OCI-LY3 (cell line): ENCODE data around the gene TEX55.
"Not testable (repeated sequence)": the region's sequence is repeated elsewhere in the genome, so short reads cannot be mapped to it uniquely, and the experiment has no call there.

Experiments
- H2AFZ ChIP-seq: fragments of 200-600, 300-600 bp; shearing (Covaris generic); 2 replicates; pipeline ENCODE4 v1.6.0; 2014; ENCODE audit warnings: antibody characterized with exemption, low read depth, low read length
- H3K27ac ChIP-seq: fragments of 200-600, 300-600 bp; sonication (generic); 2 replicates; pipeline ENCODE4 v1.5.1; 2014; ENCODE audit warnings: mild to moderate bottlenecking, low read length, moderate library complexity, mixed read lengths
- H3K27me3 ChIP-seq: fragments of 200-600, 300-600 bp; sonication (generic); 2 replicates; pipeline ENCODE4 v1.6.1; 2014; ENCODE audit warnings: low read depth, low read length, mixed read lengths
- H3K36me3 ChIP-seq: fragments of 200-600, 300-600 bp; sonication (generic); replicated peaks from 2 replicates; pipeline ENCODE3; 2014; ENCODE audit warnings: low read depth, low read length, mixed read lengths
- H3K4me1 ChIP-seq: fragments of 300-600, 200-600 bp; sonication (generic); 2 replicates; pipeline ENCODE4 v1.6.1; 2014; ENCODE audit warnings: low read length, mixed read lengths
- H3K4me2 ChIP-seq: fragments of 200-600, 300-600 bp; sonication (generic); 2 replicates; pipeline ENCODE4 v1.6.1; 2014; ENCODE audit warnings: low read length, mixed read lengths
- H3K4me3 ChIP-seq: fragments of 300-600, 200-600 bp; sonication (generic); 2 replicates; pipeline ENCODE4 v1.5.1; 2014; ENCODE audit warnings: antibody characterized with exemption, mild to moderate bottlenecking, low read length, moderate library complexity
- H3K79me2 ChIP-seq: fragments of 300-600, 200-600 bp; shearing (Covaris generic); 2 replicates; pipeline ENCODE4 v1.6.1; 2014; ENCODE audit warnings: mild to moderate bottlenecking, low read length, mixed read lengths
- H3K9ac ChIP-seq: fragments of 300-600, 200-600 bp; shearing (Covaris generic); 2 replicates; pipeline ENCODE4 v1.6.0; 2014; ENCODE audit warnings: mild to moderate bottlenecking, low read length, moderate library complexity
- H3K9me3 ChIP-seq: fragments of 200-600, 300-600 bp; shearing (Covaris generic); 2 replicates; pipeline ENCODE4 v1.6.1; 2014; ENCODE audit warnings: low read length, mixed read lengths; ENCODE audit not compliant: insufficient read depth
- H4K20me1 ChIP-seq: fragments of 200-600, 300-600 bp; sonication (generic); 2 replicates; pipeline ENCODE4 v1.6.1; 2016; ENCODE audit warnings: low read length, mixed read lengths; ENCODE audit not compliant: insufficient read depth
- CTCF ChIP-seq: fragments of 200-600, 300-600 bp; sonication (generic); IDR thresholded peaks from 2 replicates; pipeline ENCODE4 v1.5.1; 2014; ENCODE audit warnings: antibody characterized with exemption, low read length, low read depth
- EZH2phosphoT487 ChIP-seq: fragments of 200-600 bp; shearing (Covaris generic); IDR thresholded peaks from 2 replicates; pipeline ENCODE4 v1.6.1; 2018; ENCODE audit warnings: antibody characterized with exemption, mixed run types, low read depth

The TEX55 gene

DNA sequence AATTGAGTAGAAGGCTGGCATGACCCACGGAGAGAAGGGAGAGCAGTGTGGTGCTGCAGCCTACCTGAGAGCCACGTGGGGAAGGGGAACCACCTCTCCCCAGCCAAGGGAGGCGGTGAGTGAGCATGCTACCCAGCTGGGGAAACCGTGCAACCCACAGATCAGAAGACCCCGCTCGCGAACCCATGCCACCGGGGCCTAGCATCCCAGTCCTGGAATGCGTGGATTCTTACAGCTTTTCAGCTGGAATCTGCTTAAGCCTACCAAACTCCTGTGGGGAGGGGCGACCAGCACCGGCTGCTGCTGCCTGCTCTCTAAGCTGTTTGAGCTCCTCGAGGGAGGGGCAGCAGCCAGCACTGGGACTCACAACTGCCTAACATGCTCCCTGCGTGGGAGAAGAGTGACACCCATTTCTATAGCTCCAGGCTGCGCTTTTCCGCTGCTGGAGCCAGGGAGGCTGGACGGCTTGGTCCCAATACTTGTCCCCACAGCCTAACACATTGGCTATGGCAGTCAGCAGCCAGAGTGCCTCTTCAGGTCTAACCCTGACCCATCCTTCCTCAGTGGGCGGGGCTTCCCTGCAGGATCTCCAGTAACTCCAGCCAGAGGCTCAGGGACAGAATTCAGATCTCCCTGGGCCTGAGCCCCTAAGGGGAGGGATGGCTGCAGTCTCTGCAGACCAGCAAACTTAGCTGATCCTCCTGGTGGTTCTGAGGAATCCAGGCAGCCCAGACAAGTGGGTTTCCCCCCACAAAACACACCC is 20.0 kb upstream of the TEX55 start:
- H3K27me3 ChIP-seq: no peaks in the 10 kb centered on the region
- no peaks in the 10 kb centered on the region for H4K20me1 ChIP-seq
- no peak overlapping the region for H3K9ac ChIP-seq
- H3K4me2 ChIP-seq: no peak overlapping the region
- H3K4me1 ChIP-seq: no peaks in the 10 kb centered on the region
- H3K79me2 ChIP-seq: no peaks in the 10 kb centered on the region
- no peak overlapping the region for H3K27ac ChIP-seq
- no peak overlapping the region for H2AFZ ChIP-seq
- H3K4me3 ChIP-seq: no peak overlapping the region
- no peaks in the 10 kb centered on the region for H3K36me3 ChIP-seq
- TF ChIP-seq CTCF (no peak), EZH2phosphoT487 (no peak)
- H3K9me3 ChIP-seq: no peaks in the 10 kb centered on the region

DNA sequence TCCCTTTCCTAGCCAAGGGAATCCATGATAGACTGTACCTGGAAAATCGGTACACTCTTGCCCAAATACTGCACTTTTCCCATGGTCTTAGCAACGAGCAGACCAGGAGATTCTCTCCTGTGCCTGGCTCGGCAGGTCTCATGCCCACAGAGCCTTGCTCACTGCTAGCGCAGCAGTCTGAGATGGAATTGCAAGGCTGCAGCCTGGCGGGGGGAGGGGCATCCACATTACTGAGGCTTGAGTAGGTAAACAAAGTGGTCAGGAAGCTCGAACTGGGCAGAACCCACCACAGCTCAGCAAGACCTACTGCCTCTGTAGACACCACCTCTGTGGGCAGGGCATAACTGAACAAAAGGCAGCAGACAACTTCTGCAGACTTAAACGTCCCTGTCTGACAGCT is 15.7 kb upstream of the TEX55 start:
- H3K36me3 ChIP-seq, H3K27me3 ChIP-seq, H3K79me2 ChIP-seq, H3K27ac ChIP-seq, H3K4me2 ChIP-seq, H4K20me1 ChIP-seq, H3K4me1 ChIP-seq, H3K9ac ChIP-seq, H3K4me3 ChIP-seq, H3K9me3 ChIP-seq, H2AFZ ChIP-seq: not testable (repeated sequence)

DNA sequence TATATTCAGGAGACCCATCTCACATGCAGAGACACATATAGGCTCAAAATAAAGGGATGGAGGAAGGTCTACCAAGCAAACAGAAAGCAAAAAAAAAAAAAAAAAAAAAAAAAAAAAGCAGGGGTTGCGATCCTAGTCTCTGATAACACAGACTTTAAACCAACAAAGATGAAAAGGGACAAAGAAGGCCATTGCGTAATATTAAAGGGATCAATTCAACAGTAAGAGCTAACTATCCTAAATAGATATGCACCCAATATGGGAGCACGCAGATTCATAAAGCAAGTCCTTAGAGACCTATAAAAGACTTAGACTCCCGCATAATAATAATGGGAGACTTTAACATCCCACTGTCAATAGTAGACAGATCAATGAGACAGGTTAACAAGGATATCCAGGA is 13.7 kb upstream of the TEX55 start:
- not testable (repeated sequence) for H3K9ac ChIP-seq, H3K27ac ChIP-seq, H4K20me1 ChIP-seq, H3K36me3 ChIP-seq, H3K4me1 ChIP-seq, H3K27me3 ChIP-seq, H3K4me2 ChIP-seq, H3K9me3 ChIP-seq, H3K4me3 ChIP-seq, H3K79me2 ChIP-seq, H2AFZ ChIP-seq

- not testable (repeated sequence) for H3K27ac ChIP-seq, H3K4me3 ChIP-seq, H3K27me3 ChIP-seq, H3K36me3 ChIP-seq, H3K9me3 ChIP-seq, H3K4me2 ChIP-seq, H3K79me2 ChIP-seq, H2AFZ ChIP-seq, H3K4me1 ChIP-seq, H4K20me1 ChIP-seq, H3K9ac ChIP-seq
These were observed 6.6 kb upstream of the TEX55 start for GRCh38 chr3:119139360-119139759.

GRCh38 chr3:119140466-119140865 is 5.5 kb upstream of the TEX55 start:
- no peak overlapping the region for H3K9ac ChIP-seq
- TF ChIP-seq EZH2phosphoT487 (no peak), CTCF (no peak)

More at GRCh38 chr3:119140466-119140865, 5.5 kb upstream of the TEX55 start:
- Histone ChIP-seq H2AFZ (no peak overlapping the region), H3K9me3 (no peaks in the 10 kb centered on the region), H3K27me3 (no peaks in the 10 kb centered on the region), H3K4me3 (no peak overlapping the region), H3K4me1 (no peaks in the 10 kb centered on the region), H4K20me1 (no peaks in the 10 kb centered on the region), H3K79me2 (no peaks in the 10 kb centered on the region), H3K27ac (no peak overlapping the region), H3K36me3 (no peaks in the 10 kb centered on the region), H3K4me2 (no peak overlapping the region)
